ENCODE measurements around the gene LRFN5. TPM values are rescaled to one million over a fixed set of nuclear protein-coding genes. Genes with fewer than 3 reads are reported as not detected.

The LRFN5 gene
- total RNA-seq, 1 donor from 2014 or later: 0.11 TPM

GRCh38 chr14:41642789-41643188 is 36.1 kb downstream of the LRFN5 start:
- Histone ChIP-seq H3K27me3 (no peaks in the 10 kb centered on the region), H3K4me1 (no peaks in the 10 kb centered on the region), H3K36me3 (no peaks in the 10 kb centered on the region), H3K4me3 (no peak overlapping the region), H3K9me3 (no peaks in the 10 kb centered on the region), H3K27ac (no peak overlapping the region)
- no peak for DNase-seq (ENCODE audit: low spot score in 2 of 2)
- TF ChIP-seq, protein P1, sequence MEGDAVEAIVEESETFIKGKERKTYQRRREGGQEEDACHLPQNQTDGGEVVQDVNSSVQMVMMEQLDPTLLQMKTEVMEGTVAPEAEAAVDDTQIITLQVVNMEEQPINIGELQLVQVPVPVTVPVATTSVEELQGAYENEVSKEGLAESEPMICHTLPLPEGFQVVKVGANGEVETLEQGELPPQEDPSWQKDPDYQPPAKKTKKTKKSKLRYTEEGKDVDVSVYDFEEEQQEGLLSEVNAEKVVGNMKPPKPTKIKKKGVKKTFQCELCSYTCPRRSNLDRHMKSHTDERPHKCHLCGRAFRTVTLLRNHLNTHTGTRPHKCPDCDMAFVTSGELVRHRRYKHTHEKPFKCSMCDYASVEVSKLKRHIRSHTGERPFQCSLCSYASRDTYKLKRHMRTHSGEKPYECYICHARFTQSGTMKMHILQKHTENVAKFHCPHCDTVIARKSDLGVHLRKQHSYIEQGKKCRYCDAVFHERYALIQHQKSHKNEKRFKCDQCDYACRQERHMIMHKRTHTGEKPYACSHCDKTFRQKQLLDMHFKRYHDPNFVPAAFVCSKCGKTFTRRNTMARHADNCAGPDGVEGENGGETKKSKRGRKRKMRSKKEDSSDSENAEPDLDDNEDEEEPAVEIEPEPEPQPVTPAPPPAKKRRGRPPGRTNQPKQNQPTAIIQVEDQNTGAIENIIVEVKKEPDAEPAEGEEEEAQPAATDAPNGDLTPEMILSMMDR (IDR thresholded peaks at IDR 0.05): no peak
- intact Hi-C loops (cut with DNase I): no loop called here

DNA sequence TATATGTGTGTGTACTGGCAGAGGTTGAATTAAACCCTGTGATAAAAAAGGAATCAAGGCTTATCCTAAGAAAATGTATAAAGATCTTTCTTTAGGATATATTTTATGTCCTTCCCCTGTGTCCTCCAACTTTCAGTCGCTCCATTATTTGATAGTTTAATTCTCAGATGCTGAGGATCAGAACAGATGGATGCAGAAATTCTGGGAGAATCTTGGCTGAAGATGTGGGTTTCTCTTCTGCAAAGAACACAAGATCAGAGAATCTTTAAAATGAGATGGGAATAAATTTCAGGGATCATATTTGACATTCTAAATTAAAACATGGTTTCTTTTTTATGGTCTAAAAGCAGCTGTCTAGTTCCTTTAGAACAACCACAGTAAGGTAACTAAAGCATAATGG is 37.9 kb downstream of the LRFN5 start:
- Histone ChIP-seq H3K4me3 (no peak overlapping the region), H3K27me3 (no peaks in the 10 kb centered on the region), H3K9me3 (no peaks in the 10 kb centered on the region), H3K4me1 (no peaks in the 10 kb centered on the region), H3K27ac (no peak overlapping the region), H3K36me3 (no peaks in the 10 kb centered on the region)
- TF ChIP-seq, protein P1 (IDR thresholded peaks at IDR 0.05): no peak
- intact Hi-C loops (cut with DNase I): no loop called here
- DNase-seq (ENCODE audit: low spot score in 2 of 2): no peak

- no peak overlapping the region for H3K4me3 ChIP-seq
- no peak for DNase-seq (ENCODE audit: low spot score in 2 of 2)
- TF ChIP-seq, protein P1 (IDR thresholded peaks at IDR 0.05): no peak
- H3K27ac ChIP-seq: no peak overlapping the region
- H3K27me3 ChIP-seq: no peaks in the 10 kb centered on the region
- no peaks in the 10 kb centered on the region for H3K9me3 ChIP-seq
- H3K36me3 ChIP-seq: no peaks in the 10 kb centered on the region
- H3K4me1 ChIP-seq: no peaks in the 10 kb centered on the region
- intact Hi-C loops (cut with DNase I): no loop called here
Observed at GRCh38 chr14:41650802-41651201, 44.1 kb downstream of the LRFN5 start.

DNA sequence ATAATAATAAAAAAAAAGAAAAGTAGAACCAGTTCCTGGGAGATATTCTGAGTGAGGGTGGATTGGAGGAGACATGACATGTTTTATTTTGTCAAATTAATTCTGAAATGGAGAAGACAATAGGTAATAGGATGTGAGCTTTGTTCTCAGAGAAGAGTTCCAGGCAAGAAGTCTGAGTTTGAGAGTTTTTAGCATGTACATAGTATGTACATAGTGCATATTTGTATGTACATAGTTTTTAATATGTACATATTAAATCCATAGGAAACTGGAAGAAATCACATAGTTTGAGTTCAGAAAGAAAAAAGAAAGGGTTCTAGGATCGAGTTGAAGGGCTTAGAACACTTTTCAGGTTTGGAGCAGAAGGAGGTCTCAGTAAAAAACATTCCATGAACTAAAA is 47.5 kb downstream of the LRFN5 start:
- TF ChIP-seq, protein P1 (IDR thresholded peaks at IDR 0.05): no peak
- intact Hi-C loops (cut with DNase I): no loop called here
- no peaks in the 10 kb centered on the region for H3K9me3 ChIP-seq

GRCh38 chr14:41662780-41663472 is 56.2 kb downstream of the LRFN5 start:
- Histone ChIP-seq H3K4me1 (no peaks in the 10 kb centered on the region), H3K36me3 (no peaks in the 10 kb centered on the region), H3K27ac (no peak overlapping the region), H3K9me3 (no peaks in the 10 kb centered on the region), H3K4me3 (no peak overlapping the region), H3K27me3 (no peaks in the 10 kb centered on the region)
- no peak for DNase-seq (ENCODE audit: low spot score in 2 of 2)
- TF ChIP-seq, protein P1 (IDR thresholded peaks at IDR 0.05): no peak
- intact Hi-C loops (cut with DNase I): no loop called here

More for the DNA sequence above, 47.5 kb downstream of the LRFN5 start:
- H3K27ac ChIP-seq: no peak overlapping the region
- no peak for DNase-seq (ENCODE audit: low spot score in 2 of 2)
- H3K27me3 ChIP-seq: no peaks in the 10 kb centered on the region
- H3K4me1 ChIP-seq: no peaks in the 10 kb centered on the region
- H3K36me3 ChIP-seq: no peaks in the 10 kb centered on the region
- no peak overlapping the region for H3K4me3 ChIP-seq

DNA sequence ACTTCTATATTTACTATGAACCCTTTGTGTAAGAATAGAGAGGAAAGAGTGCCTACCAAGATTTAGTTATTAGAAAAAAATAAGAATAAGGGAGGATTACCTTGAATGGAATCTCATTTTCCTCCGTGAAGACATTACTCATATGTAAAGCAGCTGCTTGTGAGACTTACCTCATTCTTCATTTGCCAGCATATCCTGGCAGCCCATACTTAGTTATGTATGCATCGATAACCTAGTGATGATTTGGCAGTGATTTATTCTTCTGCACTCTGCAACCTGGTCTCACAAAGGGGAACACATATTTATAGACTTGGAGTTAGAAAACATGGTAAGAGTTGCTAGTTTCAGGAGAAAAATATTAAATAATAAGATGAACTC is 56.8 kb downstream of the LRFN5 start:
- Histone ChIP-seq H3K9me3 (no peaks in the 10 kb centered on the region), H3K27me3 (no peaks in the 10 kb centered on the region), H3K27ac (no peak overlapping the region), H3K4me1 (no peaks in the 10 kb centered on the region), H3K4me3 (no peak overlapping the region), H3K36me3 (no peaks in the 10 kb centered on the region)
- intact Hi-C loops (cut with DNase I): no loop called here
- no peak for DNase-seq (ENCODE audit: low spot score in 2 of 2)
- TF ChIP-seq, protein P1 (IDR thresholded peaks at IDR 0.05): no peak
